Measurements from ENCODE around the gene CDKL1. TPM values are rescaled to one million over a fixed set of nuclear protein-coding genes. Genes with fewer than 3 reads are reported as not detected.
"Not testable (repeated sequence)": the region's sequence is repeated elsewhere in the genome, so short reads cannot be mapped to it uniquely, and the experiment has no call there.

Gene CDKL1
- total RNA-seq, 1 donor from 2014 or later = 5.4 TPM

DNA sequence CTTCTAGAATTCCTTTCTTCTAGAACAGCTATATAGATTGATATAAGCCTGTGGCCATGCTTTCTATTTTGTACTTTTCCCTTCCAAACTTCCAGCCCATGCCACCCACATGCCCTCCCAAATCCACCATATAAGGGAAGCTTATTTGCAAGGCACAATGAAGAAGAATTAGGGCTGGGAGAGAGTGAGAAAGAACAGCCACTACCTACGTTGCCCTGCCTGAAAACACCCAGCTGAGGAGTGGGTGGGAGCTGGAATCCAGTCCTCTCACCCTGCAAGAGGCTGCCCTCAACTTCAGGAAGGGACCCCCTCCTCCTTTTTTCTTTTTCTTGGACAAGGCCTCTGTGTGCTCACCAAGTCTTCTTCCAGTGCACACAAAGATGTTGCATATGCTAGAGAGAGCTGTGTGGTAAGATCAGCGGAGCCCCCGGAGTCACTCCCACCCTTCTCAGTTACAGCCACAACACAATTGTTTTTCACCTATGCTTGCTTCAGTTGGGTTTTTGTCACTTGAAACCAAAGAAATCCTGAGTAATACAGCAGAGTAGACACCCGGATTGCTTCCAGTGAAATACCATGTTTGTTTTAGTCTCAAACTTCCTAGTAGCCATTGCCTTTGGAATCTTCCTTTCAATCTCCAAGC lies 38.8 kb downstream of the CDKL1 start:
- H4K20me1 ChIP-seq (ENCODE audit: insufficient read depth, low read length) = no peaks in the 10 kb centered on the region
- no peak overlapping the region for H2AFZ ChIP-seq (ENCODE audit: low read depth, low read length)
- H3K36me3 ChIP-seq (ENCODE audit: insufficient read depth, low read length) = no peaks in the 10 kb centered on the region
- no peak overlapping the region for H3K27ac Mint-ChIP-seq (ENCODE audit: unreplicated experiment)
- no peak overlapping the region for H3K9ac ChIP-seq (ENCODE audit: low read length)
- peak overlapping the region; percentile 9 for H3K4me3 Mint-ChIP-seq (ENCODE audit: unreplicated experiment)
- no peak overlapping the region for H3K4me3 ChIP-seq (ENCODE audit: insufficient read depth, low read depth, low read length)
- FAIRE-seq (no peak), DNase-seq (ENCODE audit: low read depth) (no peak)
- peaks cover 8% of the 10 kb centered on the region for H3K4me1 Mint-ChIP-seq (ENCODE audit: low read depth, unreplicated experiment)
- H3K27me3 Mint-ChIP-seq (ENCODE audit: low read depth, unreplicated experiment) = no peaks in the 10 kb centered on the region
- H3K4me2 ChIP-seq (ENCODE audit: low read length) = no peak overlapping the region
- H3K27me3 ChIP-seq (ENCODE audit: insufficient read depth, low read length) = no peaks in the 10 kb centered on the region
- H3K9me3 Mint-ChIP-seq (ENCODE audit: unreplicated experiment) = peaks cover 2% of the 10 kb centered on the region
- H3K9me3 ChIP-seq (ENCODE audit: insufficient read depth, low read depth, low read length) = no peaks in the 10 kb centered on the region
- no peak overlapping the region for H3K27ac ChIP-seq (ENCODE audit: low read depth, low read length)
- no peaks in the 10 kb centered on the region for H3K79me2 ChIP-seq (ENCODE audit: insufficient read depth, low read length)
- TF ChIP-seq EZH2 (IDR thresholded peaks at IDR 0.05; ENCODE audit: insufficient read depth, low read length) = no peak
- TF ChIP-seq, protein P1, sequence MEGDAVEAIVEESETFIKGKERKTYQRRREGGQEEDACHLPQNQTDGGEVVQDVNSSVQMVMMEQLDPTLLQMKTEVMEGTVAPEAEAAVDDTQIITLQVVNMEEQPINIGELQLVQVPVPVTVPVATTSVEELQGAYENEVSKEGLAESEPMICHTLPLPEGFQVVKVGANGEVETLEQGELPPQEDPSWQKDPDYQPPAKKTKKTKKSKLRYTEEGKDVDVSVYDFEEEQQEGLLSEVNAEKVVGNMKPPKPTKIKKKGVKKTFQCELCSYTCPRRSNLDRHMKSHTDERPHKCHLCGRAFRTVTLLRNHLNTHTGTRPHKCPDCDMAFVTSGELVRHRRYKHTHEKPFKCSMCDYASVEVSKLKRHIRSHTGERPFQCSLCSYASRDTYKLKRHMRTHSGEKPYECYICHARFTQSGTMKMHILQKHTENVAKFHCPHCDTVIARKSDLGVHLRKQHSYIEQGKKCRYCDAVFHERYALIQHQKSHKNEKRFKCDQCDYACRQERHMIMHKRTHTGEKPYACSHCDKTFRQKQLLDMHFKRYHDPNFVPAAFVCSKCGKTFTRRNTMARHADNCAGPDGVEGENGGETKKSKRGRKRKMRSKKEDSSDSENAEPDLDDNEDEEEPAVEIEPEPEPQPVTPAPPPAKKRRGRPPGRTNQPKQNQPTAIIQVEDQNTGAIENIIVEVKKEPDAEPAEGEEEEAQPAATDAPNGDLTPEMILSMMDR (IDR thresholded peaks at IDR 0.05; ENCODE audit: insufficient read depth, low read depth, low read length) = no peak
- peaks cover 14% of the 10 kb centered on the region for H3K36me3 Mint-ChIP-seq (ENCODE audit: low read depth, unreplicated experiment)
- peaks cover 3% of the 10 kb centered on the region for H3K4me1 ChIP-seq (ENCODE audit: insufficient read depth, low read length)

DNA sequence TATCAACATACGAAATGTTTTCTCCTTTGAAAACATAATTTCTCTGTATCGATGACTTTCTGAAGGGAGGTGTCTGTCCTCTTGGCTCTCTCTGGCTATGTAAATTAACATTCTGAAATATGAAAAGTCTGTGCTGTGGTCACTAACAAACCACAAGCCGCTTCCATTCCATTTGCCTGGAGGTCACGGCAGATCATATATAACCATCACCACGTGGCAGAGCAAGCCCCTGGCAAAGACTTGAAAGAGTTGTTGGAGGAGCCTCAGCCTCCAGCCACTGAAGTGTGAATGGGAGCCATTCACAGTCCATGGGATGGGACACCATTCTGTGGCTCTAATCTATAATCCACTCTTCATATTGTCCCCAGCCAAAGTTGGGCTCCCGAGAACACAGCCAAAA lies 39.6 kb downstream of the CDKL1 start:
- H3K36me3 ChIP-seq (ENCODE audit: insufficient read depth, low read length) = no peaks in the 10 kb centered on the region
- Mint-ChIP-seq H3K4me3 (ENCODE audit: unreplicated experiment) (no peak overlapping the region), H3K4me1 (ENCODE audit: low read depth, unreplicated experiment) (peaks cover 12% of the 10 kb centered on the region), H3K36me3 (ENCODE audit: low read depth, unreplicated experiment) (peaks cover 14% of the 10 kb centered on the region), H3K27ac (ENCODE audit: unreplicated experiment) (no peak overlapping the region), H3K27me3 (ENCODE audit: low read depth, unreplicated experiment) (no peaks in the 10 kb centered on the region), H3K9me3 (ENCODE audit: unreplicated experiment) (peaks cover 2% of the 10 kb centered on the region)
- H3K9me3 ChIP-seq (ENCODE audit: insufficient read depth, low read depth, low read length) = no peaks in the 10 kb centered on the region
- H2AFZ ChIP-seq (ENCODE audit: low read depth, low read length) = no peak overlapping the region
- H4K20me1 ChIP-seq (ENCODE audit: insufficient read depth, low read length) = no peaks in the 10 kb centered on the region
- H3K4me2 ChIP-seq (ENCODE audit: low read length) = no peak overlapping the region
- DNase-seq (ENCODE audit: low read depth) (no peak), FAIRE-seq (no peak)
- no peaks in the 10 kb centered on the region for H3K27me3 ChIP-seq (ENCODE audit: insufficient read depth, low read length)
- no peak overlapping the region for H3K9ac ChIP-seq (ENCODE audit: low read length)
- H3K4me3 ChIP-seq (ENCODE audit: insufficient read depth, low read depth, low read length) = no peak overlapping the region
- peaks cover 7% of the 10 kb centered on the region for H3K4me1 ChIP-seq (ENCODE audit: insufficient read depth, low read length)
- no peak for TF ChIP-seq EZH2 (IDR thresholded peaks at IDR 0.05; ENCODE audit: insufficient read depth, low read length)
- TF ChIP-seq, protein P1 (IDR thresholded peaks at IDR 0.05; ENCODE audit: insufficient read depth, low read depth, low read length) = no peak
- no peak overlapping the region for H3K27ac ChIP-seq (ENCODE audit: low read depth, low read length)
- no peaks in the 10 kb centered on the region for H3K79me2 ChIP-seq (ENCODE audit: insufficient read depth, low read length)

DNA sequence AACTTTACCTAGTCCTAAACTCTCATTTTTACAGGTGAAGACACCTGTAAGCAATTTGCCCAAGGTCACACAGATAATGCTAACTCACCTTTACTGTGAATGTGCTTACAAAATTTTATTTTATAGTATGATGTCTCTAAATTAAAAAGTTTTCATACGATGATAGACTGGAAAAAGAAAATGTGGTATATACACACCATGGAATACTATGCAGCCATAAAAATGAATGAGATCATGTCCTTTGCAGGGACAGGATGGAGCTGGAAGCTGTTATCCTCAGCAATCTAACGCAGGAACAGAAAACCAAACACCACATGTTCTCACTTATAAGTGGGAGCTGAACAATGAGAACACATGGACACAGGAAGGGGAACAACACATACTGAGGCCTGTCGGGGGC lies 40.4 kb downstream of the CDKL1 start:
- not testable (repeated sequence) for H3K9me3 ChIP-seq (ENCODE audit: insufficient read depth, low read depth, low read length); H3K27me3 ChIP-seq (ENCODE audit: insufficient read depth, low read length); DNase-seq (ENCODE audit: low read depth); H3K36me3 ChIP-seq (ENCODE audit: insufficient read depth, low read length); H3K4me3 ChIP-seq (ENCODE audit: insufficient read depth, low read depth, low read length); H3K4me1 ChIP-seq (ENCODE audit: insufficient read depth, low read length); H3K79me2 ChIP-seq (ENCODE audit: insufficient read depth, low read length); H2AFZ ChIP-seq (ENCODE audit: low read depth, low read length); H3K9ac ChIP-seq (ENCODE audit: low read length); H3K27ac ChIP-seq (ENCODE audit: low read depth, low read length); H3K4me3 Mint-ChIP-seq (ENCODE audit: unreplicated experiment); H3K9me3 Mint-ChIP-seq (ENCODE audit: unreplicated experiment); FAIRE-seq; H3K27me3 Mint-ChIP-seq (ENCODE audit: low read depth, unreplicated experiment); H4K20me1 ChIP-seq (ENCODE audit: insufficient read depth, low read length); H3K4me2 ChIP-seq (ENCODE audit: low read length); H3K27ac Mint-ChIP-seq (ENCODE audit: unreplicated experiment)
- Mint-ChIP-seq H3K36me3 (ENCODE audit: low read depth, unreplicated experiment) (peaks cover 14% of the 10 kb centered on the region), H3K4me1 (ENCODE audit: low read depth, unreplicated experiment) (peaks cover 16% of the 10 kb centered on the region)

All from astrocyte (in vitro differentiated cells and primary cell).